Activated gamma-delta T cell (primary cell): Measurements from ENCODE around the gene PLOD1.
"Not testable (repeated sequence)": the region's sequence is repeated elsewhere in the genome, so short reads cannot be mapped to it uniquely, and the experiment has no call there.

ENCODE experiments used
- DNase-seq: peaks from one replicate; lab custom pipeline; 2025; lab: John Stamatoyannopoulos, UW

Gene PLOD1

DNA sequence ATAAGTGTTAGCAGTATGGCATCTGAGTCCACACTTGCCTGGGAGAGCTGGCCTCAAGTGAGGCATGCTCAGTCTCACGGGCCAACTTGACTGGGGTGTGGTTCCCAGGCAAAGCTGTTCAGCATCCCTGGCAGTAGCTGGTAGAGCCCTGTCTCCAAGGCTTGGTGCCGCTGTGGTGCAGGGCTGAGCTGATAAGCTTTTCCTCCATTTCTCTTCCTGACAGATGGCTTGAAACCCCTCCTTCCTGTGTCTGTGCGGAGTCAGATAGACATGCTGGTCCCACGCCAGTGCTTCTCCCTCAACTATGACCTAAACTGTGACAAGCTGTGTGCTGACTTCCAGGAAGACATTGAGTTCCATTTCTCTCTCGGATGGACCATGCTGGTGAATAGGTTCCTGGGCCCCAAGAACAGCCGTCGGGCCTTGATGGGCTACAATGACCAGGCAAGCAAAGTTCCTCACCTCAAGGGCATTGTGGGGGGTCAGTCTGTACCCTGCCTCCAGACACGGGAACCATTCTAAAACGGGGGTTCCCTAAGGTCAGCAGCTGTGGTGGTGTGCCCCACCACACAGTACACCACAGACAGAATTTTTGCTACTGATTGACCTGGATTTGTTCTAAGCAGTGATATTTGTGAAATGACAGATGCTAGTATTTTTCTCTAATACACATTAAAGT is 71.1 kb downstream of the PLOD1 start:
- no peak for DNase-seq

DNA sequence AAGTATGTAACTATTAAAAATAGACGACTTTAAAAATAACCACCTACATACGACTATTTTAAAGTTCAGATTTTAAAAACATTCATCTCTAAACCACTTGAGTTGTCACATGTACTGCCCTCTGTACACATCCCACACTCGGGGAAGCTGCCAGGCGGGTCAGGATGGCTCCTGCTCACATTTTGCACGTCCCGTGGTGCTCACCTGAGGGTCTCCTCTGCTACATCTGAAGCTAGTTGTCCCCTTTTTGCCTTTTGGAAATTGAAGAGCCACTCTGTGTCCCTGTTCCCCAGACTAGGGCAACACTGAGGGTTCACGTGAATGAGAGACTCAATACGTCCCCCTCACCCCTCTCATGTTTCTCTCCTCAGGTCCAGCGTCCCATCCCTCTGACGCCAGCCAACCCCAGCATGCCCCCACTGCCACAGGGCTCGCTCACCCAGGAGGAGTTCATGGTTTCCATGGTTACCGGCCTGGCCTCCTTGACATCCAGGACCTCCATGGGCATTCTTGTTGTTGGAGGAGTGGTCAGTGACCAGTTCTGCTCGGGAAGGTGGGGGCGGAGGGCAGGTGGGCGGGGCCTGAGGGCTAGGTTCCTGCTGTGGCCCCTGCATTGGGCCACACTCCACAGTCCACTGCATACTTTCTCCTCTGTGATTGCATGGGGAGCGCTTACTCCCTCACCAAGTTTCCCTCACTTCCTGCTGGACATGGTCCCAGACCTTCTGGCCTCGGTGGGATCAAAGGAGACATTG is 71.8 kb downstream of the PLOD1 start:
- no peak for DNase-seq

DNA sequence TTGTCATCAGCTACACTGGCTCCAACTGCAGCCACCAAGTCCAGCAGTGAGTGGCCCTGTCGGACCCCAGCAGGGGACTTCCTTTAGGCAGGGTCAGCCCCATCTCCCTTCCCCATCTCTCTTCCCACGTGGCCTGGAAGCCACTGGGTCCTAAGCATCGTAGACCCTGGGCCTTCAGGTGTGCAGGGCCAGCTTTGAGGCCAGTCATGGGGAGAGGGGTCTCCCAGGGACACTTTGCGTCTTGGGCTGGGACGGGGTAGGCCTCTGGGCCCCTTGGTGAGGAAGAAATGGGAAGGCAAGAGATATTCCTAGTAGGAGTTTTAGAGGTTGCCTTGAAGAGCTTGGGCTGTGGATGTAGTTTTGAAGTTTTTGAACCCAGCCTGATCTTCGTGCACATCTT is 72.7 kb downstream of the PLOD1 start:
- no peak for DNase-seq

DNA sequence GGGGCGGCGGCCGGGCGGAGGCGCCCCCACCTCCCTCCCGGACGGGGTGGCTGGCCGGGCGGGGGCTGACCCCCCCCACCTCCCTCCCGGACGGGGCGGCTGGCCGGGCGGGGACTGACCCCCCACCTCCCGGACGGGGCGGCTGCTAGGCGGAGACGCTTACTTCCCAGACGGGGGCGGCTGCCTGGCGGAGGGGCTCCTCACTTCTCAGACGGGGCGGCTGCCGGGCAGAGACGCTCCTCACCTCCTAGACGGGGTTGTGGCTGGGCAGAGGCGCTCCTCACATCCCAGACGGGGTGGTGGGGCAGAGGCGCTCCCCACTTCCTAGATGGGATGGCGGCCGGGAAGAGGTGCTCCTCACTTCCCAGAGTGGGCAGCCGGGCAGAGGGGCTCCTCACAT is 73.8 kb downstream of the PLOD1 start:
- DNase-seq = not testable (repeated sequence)

DNA sequence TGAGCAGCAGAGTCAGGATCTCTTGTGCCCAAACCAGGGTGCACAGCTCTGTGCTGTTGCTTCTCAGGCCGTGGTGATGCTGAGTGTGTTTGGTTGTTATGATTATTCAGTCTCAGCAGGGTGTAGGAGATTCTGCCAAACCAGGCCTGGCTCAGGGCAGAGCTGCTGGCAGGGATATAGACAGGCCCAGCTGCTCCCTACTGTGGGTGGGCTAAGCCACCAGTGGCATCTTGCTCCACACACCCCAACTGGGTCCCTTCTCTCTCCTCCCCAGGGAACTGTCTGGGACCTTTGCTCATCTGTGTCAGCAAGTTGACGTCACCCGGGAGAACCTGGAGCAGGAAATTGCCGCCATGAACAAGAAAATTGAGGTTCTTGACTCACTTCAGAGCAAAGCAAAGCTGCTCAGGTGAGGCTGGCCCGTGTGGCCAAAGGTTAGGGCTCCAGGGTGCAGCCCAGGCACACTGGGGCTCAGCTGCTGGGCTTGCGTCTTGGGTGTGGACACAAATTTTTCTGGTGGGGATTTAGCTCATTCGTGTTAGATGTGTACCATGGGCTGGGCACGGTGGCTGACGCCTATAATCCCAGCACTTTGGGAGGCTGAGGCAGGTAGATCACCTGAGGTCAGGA is 74.9 kb downstream of the PLOD1 start:
- no peak for DNase-seq

DNA sequence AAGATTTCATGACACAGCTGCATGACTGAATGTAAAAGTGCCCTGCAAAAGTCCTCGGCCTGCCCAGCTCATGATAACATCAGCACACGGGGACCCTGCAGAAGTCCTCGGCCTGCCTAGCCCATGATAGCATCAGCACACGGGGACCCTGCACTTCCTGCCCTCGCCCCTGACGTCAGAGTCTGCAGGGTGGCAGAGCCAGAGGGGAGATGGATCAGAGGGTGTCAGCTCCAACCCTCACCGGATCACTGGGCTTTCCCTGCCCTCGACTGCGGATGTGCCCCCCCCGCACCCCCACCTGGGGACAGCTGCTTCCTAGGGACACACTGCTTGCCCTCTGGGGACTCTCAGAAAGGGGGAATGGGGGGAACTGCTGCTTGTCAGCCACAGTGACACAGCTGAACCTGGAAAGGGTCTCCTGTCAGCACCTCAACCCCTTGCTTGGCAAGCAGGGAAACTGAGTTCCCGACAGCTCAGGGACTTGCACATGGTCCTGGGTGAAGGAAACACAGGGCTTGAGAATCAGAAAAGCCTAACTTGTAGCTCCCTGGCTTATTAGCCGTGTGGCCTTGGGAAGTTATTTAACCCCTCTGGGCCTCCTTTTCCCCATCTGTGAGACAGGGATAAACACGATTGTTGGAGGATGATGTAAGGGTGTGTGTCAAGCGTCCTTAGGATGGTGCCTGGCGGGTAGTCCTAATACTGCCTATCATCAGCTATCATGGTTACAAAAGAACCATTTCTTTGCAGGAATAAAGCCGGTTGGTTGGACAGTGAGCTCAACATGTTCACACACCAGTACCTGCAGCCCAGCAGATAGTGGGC is 76.4 kb downstream of the PLOD1 start:
- DNase-seq = no peak

DNA sequence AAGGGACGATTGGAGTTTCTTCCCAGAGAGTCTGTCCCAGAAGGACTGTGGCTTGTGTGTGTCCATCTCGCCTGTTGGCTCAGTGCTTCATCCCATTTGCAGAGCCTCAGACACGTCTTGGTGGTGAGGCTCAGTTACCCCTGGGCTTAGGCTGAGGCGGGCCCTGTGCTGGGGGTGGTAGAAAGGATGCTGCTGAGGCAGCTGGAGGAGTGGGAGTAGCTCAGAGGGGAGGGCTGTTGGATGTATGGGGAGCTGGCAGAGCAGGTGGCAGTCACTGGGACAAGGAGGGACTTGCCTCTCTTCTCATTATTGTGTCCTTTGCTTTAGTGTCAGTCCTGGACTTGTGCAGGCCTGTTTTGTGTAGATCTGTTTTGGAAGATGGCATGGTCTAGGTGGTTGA is 77.5 kb downstream of the PLOD1 start:
- no peak for DNase-seq

DNA sequence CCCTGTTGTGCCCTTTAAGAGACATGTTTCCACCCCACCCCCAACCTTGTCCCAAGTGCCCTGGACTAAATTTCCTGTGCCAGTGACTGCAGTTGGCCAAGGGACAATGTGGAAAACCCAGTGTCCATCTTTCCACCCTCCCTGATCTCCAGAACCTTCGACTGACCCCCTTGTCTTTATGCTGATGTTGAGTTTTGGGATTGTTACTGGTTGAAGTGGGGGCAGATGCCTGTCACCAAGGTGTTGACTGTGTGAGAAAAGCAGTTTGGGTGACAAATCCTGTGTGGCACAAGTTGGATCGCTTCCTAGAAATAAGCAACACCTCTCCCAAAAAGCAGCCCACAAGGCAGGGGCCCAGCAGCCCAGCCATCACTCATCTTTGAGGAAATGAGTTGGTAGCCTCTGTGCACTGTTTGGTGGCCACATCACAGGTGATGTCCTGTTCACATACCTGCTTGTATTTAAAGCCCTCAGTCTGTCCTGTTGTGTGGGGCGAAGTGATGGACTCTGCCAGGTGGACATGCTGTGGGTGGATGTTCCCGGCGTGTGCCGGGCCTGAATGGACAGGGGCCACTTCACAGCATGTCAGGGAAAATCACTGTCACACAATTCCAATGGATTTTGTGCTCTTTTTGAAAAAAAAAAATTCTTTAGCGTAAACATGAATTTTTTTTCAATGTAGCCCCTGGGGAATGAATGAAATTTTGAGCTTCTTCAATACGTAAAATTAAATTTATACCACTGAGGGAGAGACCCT is 78.2 kb downstream of the PLOD1 start:
- no peak for DNase-seq

DNA sequence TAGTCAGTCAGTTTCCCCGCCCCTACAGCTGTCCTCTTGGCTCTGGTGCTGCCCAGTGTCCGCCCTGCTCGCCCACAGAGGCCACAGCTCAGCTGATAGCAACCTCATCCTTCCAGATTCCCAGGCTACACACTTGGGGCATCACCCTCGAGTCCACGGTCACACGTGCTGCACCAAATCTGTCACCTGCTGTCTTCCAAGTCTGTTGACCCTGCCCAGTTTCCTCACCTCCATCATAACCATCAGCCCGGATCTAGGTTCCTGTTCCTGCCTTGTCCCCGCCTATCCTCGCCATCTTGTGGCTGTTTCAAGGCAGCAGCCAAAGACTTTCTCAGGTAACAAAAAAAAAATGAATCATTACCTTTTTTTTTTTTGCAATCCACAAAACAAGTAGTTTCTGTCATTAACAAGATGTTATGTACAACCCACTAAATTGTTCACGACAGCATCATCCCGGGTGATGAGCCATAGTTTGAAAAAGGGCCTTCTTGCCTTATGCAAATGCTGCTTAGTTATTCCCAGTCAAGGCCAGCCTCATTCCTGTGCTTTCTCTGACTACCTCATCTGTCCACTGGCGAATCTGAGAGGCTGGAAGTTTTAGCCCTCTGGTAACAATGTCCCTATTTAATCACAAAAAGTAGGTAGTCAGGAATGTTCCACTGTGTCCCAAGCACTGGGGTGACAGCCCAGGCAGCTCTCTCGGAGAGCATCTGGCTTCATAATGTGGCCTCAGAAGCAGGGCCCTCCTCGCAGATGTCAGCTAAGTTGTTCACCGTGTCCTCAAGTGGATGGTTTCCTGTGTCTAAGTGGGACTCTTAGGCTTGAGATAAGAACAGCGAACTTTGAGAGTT is 79.8 kb downstream of the PLOD1 start:
- DNase-seq = no peak

DNA sequence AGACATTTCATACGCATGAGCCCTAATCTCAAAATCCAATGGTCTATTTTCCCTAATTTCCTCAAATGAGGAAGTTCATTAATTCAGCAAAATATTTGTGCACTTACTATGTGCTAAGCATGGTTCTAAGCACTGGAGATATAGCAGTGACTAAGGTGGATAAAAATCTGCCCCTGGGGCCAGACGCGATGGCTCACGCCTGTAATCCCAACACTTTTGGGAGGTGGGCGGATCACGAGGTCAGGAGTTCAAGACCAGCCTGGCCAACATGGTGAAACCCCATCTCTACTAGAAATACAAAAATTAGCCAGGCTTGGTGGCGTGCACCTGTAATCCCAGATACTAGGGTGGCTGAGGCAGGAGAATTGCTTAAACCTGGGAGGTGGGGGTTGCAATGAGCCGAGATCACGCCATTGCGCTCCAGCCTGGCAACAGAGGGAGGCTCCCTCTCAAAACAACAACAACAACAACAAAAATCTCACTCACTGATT is 80.5 kb downstream of the PLOD1 start:
- DNase-seq = no peak

DNA sequence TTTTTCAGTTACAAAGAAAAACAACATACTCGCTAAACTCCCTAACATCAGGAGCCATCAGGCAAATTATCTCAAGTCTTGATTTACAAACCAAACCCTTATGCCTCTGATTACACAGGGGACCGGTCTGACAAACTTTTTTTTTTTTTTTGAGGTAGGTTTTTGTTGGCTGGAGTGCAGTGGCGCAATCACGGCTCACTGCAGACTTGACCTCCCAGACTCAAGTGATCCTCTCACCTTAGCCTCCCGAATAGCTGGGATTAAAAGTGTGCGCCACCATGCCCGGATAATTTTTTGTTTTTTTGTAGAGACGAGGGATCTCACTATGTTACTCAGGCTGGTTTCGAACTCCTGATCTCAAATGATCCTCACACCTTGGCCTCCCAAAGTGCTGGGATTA is 81.0 kb downstream of the PLOD1 start:
- DNase-seq = no peak

DNA sequence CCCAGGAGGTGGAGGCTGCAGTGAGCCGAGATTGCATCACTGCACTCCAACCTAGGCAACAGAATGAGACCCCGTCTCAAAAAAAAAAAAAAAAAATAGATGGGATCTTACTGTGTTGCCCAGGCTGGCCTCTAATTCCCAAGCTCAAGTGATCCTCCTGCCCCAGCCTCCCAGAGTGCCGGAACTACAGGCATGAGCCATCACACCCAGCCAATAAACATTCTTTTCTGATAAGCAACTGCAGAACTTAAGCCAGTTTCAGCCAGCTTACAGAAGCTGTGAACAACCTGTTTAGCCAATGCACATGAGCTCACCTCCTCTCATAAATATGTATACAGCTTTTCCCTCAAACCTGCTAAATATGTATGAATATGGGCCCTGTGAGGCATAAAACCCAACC is 81.7 kb downstream of the PLOD1 start:
- DNase-seq = no peak

DNA sequence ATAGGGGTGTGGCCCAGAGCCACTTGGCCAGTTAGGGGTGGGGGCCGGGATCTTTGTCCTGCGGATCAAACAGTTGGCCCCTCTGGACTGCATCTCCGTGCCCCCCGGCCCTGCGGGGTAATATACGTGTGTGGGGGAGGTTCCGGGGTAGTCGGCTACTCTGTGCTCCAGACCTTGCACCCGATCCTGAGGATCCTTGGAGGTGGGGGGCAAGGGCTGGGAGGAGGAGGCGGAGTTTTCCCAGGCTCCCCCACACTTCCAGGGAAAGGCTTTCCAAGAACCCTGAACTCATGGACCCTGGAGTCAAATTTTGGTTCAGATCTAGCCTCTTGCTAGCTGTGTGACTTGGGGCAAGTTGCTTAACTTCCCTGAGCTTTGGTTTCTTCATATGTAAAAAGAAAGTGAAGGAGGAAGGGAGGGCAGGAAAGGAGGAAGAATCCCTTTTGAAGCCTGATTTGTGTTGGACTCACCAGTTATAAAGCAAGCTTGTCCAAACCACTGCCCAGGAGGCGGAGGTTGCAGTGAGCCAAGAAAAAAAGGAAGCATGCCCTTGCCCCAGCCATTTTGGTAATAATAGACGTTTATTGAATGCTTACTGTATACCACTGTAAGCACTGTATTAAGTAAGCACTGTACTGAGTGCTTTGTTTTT is 85.5 kb downstream of the PLOD1 start:
- no peak for DNase-seq

DNA sequence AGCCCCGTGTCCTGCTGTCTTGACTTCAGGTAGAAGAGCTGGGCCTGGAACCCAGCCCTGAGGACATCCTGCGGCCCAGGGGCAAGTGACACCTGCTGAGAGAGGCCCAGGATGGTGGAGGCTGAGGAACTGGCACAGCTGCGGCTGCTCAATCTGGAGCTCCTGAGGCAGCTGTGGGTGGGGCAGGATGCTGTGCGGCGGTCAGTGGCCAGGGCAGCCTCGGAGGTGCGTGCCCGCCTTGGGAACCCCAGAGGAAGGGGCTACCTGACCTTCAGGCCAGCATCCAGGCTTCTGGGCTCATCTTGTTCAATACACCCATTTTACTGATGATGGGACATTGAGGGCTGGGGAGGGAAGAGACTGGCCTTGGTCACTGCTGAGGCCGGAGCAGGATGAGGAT is 87.1 kb downstream of the PLOD1 start:
- DNase-seq = no peak

DNA sequence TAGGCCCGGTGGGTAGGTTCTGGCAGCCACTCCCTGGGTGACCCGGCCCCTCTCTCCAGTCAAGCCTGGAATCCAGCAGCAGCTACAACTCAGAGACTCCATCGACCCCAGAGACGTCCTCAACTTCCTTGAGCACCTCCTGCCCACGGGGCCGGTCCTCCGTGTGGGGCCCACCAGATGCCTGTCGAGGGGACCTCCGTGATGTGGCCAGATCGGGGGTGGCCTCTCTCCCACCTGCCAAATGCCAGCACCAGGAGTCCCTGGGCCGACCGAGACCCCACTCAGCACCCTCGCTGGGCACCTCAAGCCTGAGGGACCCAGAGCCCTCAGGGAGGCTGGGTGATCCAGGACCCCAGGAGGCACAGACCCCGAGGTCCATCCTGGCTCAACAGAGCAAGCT is 87.5 kb downstream of the PLOD1 start:
- DNase-seq = no peak
